HG03039 (cell line): ENCODE data around the gene CCL17.
A peak's percentile ranks its signal among the peaks of the same experiment; 100 is the strongest.
"Not testable (repeated sequence)": the region's sequence is repeated elsewhere in the genome, so short reads cannot be mapped to it uniquely, and the experiment has no call there.

Experiments
- ATAC-seq: cut with Tn5 transposase; IDR thresholded peaks from one replicate; pipeline ENCODE4 v1.9.1; 2021; ENCODE audit warnings: mild to moderate bottlenecking, moderate library complexity; ENCODE audit not compliant: unreplicated experiment

CCL17 gene

DNA sequence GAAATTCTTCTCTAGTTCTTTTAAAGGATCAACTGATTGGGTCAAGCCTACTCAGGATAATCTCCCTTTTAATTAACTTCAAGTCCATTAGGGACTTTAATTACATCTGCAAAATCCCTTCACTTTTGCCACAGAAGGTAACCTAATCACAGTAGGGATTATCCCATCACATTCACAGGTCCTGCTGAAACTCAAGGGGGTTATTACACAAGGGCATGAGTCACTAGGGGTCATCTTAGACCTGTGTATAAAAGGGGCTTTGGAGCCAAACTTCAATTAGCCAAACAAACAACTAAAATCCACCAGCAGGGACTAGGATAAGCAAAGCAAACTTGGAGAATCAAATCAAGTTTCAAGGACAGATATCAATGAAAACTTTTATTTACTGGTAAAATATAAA, 23.3 kb downstream of the CCL17 start:
- no peak for ATAC-seq

DNA sequence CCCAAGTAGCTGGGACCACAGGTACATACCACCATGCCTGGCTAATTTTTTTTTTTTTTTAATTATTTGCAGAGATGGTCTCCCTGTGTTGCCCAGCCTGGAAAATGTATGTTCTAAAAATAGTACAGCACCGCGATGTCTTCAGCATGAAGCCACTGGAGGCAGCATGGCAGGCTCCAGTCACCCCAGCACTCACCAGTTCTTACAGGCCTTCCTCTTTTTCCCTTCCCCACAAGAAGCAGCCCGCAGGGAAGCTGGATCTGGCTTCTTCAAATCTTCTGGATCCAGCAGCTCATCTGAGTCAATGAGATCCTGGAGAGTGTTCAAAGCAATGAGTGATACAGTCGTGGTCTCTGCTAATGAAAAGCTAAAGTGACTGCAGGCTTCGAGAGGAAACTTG, 26.4 kb downstream of the CCL17 start:
- ATAC-seq, result no peak

DNA sequence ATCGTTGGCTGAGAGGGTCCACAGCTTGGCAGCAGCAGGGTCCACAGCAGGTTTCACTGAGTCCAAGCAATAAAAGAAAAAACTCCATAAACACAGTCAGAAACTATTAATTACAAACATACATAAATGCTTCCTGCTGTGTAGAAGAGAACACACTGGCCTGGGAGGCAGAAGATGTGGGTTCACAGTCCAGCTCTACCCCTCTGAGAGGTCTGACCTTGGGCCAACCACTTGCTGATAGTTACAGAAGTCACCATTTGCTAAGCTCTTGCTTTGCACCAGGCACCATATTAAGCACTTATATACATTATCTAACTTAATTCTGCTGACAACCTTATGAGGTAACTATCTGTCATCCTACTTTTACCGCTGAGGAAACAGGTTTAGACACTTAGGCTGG, 27.9 kb downstream of the CCL17 start:
- no peak for ATAC-seq

DNA sequence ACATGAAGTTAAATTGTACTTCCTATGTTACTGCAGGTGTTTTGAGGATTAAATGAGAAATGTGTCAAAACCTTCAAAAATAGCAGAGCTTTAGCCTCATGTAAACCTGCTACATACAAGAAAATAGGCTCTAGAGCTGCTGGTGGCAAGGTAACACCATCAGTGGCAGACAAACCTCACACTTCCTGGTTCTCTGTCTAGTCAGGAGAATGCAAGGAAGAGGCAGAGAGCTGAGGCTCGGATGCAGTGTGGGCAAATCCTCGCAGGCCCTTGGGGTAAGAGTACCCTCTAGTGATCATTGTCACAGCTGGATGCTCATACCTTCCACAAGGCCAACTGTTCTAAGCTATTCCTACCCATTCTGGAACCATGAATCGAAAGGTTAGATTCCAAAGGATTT, 28.4 kb downstream of the CCL17 start:
- ATAC-seq, result no peak

DNA sequence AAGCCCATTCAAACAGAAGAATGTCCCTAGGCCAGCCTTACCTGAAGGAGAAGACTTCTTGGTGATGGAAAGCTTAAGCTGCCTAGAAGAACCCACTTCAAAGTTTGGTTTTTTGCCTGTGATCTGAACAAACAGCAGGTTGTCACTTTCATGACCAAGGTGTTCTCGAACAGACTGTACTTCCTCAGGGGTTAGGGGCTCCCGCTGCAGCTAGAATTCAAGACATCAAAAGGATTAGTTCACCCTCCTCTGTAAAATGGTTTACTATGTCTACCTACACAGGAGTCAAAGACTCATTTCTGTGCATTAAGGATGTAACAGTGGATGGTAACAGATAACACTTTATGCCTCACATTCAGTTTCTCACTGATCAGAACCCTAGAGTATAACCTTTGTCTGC, 29.4 kb downstream of the CCL17 start:
- no peak for ATAC-seq

DNA sequence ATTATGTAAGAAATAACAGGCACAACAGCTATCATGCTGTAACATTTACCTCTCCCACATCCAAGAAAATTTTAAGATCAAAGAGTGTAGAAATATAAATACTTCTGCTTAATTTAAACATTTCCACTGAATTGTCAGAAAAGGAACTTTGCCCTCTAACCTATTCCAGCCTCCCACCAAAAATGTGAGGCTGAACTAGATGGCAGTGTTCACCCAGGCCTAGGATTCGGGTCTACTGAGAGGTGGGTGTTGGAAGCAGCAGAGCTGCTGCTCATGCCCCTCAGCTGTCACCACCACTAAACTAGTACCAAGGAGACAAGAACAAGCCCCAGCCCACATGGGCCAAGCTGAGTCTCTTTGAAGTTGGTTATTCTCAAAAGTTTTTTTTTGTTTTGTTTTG, 31.3 kb downstream of the CCL17 start:
- ATAC-seq, result no peak

DNA sequence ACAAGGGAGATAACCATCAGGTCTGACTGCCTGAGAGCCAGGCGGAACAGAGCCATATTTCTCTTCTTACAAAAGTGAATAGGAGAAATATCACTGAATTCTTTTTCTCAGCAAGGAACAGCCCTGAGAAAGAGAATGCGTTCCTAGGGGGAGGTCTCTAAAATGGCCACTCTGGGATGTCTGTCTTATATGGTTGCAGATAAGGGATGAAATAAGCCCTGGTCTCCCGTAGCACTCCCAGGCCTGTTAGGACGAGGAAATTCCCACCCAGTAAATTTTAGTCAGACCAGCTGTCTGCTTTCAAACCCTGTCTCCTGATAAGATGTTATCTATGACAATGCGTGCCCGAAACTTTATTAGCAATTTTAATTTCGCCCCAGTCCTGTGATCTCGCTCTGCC, 35.4 kb downstream of the CCL17 start:
- not testable (repeated sequence) for ATAC-seq

DNA sequence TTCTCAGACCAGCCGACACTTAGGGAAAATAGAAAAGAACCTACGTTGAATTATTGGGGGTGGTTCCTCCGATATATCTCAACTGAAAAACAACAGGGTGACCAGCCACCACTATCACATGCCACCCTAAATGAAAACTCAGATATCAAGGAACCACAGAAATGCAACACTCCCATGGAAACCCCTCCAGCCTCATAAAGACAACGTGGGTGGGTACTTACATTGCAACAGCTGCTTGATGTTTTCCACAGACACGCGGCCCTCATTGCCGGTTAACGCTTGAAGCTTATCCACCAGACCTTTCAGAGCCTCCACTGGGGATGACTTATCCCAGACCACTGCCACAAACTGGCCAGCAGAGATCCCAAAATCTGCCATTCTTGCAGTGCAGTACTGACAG, 36.0 kb downstream of the CCL17 start:
- not testable (repeated sequence) for ATAC-seq

DNA sequence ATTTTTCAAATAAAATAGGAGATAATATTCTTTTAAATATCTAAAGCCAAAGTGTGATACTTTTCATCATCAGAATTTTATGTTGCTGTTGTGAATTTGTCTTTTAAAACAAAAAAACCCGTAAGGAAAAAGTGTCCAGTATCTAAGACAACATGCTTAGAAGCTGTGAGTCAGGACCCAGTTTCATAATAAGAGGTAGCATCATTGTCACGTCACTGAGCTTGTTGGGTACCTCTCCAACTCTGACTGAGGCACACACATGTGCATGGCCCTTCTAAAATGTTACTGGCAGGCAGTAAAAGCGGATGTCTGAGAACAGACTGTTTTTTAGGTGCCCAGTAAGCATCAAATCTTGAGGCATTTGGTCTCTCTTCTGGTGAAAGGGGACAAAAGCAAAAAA, 40.1 kb downstream of the CCL17 start:
- ATAC-seq, result no peak

DNA sequence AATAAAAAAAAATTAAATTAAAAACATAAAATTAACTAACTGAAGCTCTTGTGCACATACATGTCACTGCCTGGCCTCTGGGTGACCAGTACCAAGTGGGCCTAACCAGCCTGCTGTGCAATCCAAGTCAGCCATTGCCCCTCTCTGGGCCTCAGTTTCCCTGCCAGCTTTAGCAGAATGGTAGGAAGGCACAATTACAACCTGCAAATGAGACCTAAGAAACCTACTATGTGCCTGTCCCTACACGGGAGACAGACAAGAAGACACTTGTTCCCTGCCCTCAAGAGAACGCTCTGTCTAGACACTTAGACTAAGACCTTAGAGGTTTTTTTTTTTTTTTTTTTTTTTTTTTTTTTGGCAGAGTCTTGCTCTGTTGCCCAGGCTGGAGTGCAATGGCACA, 40.9 kb downstream of the CCL17 start:
- ATAC-seq, result no peak

DNA sequence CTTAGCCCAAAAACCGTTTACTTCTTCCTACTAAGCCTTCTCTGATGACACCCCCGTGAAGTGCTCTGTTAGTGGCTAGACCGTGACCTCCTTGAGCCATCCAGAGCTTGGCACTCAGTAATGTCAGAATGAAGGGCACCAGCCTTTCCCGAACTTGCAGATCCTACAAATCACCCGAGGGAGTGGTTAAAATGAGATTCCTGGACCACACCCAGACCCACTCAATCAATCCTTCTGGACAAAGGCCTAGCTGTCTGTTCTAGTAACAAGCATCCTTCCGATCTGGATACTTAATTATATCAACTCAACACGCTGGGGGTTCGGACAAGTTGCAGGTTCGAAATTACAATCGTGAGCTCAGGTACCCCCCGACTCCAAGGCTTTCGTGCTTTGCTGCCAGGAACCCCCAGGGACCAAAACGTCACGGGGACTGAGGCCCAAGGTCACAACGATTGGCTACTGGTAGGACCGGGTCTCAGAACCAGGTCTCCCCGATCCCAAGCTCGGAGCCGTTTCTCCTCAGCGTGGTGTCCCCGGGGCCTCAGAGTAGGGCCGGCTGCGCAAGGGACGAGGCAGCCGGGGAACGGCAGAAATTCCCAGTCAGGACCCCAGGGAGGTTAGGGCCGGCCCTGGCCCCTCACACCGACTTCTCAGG, 42.1 kb downstream of the CCL17 start:
- peak; percentile 26 for ATAC-seq

DNA sequence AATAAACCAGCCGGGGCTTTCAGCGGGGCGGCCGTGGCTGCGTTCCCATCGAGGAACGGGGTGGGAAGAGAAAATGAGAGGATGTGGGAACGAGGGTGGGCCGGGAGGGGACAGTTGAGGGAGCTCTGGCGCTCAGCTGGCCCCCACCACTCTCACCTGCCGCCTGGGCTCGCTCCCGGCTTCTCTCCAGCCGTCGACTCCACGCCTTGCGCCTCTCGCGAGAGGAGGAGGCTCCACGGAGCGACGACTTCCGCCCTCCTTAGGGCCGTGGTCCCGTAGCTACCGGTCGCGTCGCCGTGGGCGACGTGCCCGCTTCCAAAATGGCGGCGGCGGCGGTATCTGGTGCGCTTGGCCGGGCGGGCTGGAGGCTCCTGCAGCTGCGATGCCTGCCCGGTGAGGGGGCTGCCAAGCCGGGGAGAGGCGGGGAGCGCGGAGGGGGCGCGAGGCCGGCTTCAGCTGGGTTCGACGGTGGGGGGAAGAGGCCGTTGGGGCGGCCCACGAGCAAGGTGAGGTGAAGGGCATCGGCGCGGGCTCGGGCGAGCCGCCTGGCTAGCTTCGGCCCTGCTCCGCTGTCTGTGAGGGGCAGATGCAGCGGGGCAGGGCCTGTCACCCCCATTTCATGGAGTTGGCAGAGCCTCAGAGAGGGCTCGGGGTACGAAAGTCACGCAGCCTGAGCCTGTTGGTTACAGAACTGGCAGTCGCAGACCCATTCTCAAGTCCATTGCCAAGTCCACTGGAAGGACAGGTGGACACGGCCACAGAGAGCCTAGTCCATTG, 42.8 kb downstream of the CCL17 start, which contains the start of the genes CIAPIN1 and COQ9:
Gene CIAPIN1 (minus strand): TSS at position 200 of the 777 bp plus-strand sequence. CDS start 6,457 bp downstream, outside the sequence.
Gene COQ9 (plus strand): TSS at position 294 of the 777 bp plus-strand sequence. CDS start 27 bp downstream, at position 321.
- peak; percentile 98 for ATAC-seq

DNA sequence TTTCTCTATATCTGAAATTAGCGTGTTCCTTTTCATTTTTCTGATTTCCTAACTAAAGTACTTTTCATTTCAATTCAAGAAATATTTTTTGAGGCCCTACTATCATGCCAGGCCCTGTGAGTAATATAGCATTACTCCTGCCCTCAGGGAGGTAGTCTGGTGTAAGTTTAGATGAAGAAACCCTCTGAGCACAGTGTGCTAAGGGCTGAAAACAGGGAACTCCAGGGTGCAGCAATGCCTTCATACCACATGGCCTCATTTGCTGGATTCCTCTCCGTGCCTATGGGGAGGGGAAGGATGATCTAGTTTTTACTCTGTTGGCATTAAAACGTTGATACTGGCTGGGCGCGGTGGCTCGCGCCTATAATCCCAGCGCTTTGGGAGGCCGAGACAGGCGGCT, 47.5 kb downstream of the CCL17 start:
- ATAC-seq, result no peak

DNA sequence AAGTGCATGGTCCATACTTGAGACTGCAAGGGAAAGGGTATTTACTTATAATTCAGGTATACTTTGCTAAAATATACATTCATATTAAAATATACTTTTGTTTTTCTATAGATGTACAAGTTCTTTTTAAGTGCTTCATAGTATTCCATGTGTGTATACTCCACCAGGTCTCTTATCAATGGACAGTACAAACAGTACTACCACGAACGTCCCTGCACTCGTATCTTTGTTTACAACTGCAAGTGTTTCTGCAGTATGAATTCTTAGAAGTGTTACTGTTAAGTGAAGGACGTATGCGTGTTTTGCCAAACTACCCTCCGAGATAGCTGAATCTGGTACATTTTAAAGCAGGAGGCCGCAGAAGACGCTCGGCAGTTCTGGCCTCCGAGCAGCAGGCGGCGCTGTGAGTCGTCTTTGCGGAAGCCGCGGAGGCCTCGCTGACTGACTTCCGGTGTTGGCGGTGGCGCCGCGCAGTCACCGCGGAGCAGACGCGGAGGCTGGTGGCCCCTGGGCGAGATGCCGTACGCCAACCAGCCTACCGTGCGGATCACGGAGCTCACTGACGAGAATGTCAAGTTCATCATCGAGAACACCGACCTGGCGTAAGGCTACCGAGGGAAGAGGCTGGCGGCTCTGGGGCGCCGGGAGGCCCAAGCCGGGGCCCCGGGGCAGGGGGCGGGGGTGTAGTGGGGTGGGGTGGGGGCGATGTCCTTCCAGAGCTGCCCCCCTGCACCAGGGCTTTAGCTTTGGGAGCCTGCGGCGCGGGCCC, 57.8 kb downstream of the CCL17 start, which contains the start of gene POLR2C:
Gene POLR2C (plus strand): TSS at position 471 of the 769 bp plus-strand sequence. CDS start 46 bp downstream, at position 517.
- no peak for ATAC-seq

DNA sequence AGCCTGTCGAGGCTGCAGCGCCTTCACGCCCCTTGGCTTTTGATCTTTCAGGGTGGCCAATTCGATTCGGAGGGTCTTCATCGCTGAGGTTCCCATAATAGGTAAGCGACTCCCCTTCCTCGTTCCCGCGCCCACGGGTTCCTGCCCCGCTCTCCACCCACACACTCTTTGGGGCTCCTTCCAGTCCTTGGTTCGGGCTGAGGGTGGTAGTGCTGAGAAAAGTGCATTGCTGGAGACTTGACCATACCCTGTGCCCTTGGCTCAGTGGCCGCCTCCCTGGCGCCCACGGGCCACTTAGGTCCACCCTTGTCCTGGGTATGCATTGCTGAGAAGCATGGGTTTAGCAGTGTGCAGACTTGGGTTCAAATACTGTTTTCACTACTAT, 58.4 kb downstream of the CCL17 start:
- ATAC-seq, result no peak

DNA sequence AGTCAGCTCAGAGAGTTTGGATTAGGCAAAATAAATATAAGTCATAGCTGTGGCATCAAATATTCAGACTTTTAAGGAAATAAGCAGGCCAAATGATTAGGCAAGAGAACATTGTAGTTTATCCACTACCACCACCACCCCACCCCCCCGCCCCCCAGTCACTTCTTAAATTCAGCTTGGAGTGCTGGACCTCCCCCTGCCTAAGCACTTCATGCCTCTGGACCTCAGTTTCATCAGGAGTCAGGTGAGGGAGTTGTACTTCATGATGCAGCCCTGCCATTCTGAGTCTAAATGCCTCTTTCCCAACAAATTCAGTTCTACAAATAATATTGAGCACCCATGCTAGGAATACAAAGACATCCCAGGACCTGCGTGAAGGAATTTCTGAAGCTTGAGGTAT, 60.0 kb downstream of the CCL17 start:
- ATAC-seq, result no peak
